ENCODE results near the gene TRANK1. TPM values are rescaled to one million over a fixed set of nuclear protein-coding genes. Genes with fewer than 3 reads are reported as not detected.

The TRANK1 gene
- total and polyA plus RNA-seq, 2 of the 8 experiments (the other 6 are each of a cell fraction or from before 2014, with no cell fraction given), result 2.9 to 8.8 TPM

DNA sequence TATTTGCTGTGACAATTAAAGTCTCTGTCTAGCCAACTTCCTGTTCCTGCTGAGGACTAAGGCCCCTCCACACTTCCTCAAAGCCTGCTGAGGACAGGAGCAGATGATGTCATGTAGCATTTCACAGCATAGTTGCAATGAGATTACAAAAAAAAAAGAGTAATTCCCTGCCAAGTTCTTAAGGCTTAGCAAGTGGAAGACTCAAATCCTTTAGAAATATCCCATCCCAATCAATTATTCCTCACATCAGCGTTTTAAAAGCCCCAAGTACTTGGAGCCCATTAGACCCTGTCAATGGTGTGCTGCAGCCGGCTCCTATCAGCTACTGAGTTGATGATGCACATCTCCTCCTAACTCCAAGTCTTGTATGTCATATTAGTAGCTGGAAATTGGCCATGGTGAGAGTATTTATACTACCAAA is 51.7 kb downstream of the TRANK1 start:
- no peaks in the 10 kb centered on the region for H3K79me2 ChIP-seq (ENCODE audit: control insufficient read depth in 1 of 2, insufficient read depth in 2 of 2, low read length in 2 of 2)
- H4K20me1 ChIP-seq (replicated peaks in 1 of 2; ENCODE audit: control insufficient read depth in 1 of 2, insufficient read depth in 2 of 2, low read length in 2 of 2), result no peaks in the 10 kb centered on the region
- CTCF ChIA-PET (ENCODE audit: partially characterized antibody), result interaction anchor here (0.6 to 5.0 kb wide), 5 partner anchors 11 to 65 kb away, joined by 3 to 40 read pairs (median 3); no protein-coding TSS in a partner anchor
- no peaks in the 10 kb centered on the region; a peak in 1 of 8 replicates for H3K36me3 ChIP-seq (ENCODE audit: control insufficient read depth in 2 of 4, insufficient read depth in 4 of 4, low read length in 3 of 4)
- H3K56ac ChIP-seq (replicated peaks; ENCODE audit: insufficient read length, low read depth, low read length), result no peak overlapping the region
- H2BK20ac ChIP-seq (ENCODE audit: low read length), result no peak overlapping the region
- no peaks in the 10 kb centered on the region for H3K79me1 ChIP-seq (ENCODE audit: low read depth, low read length)
- POLR2A ChIA-PET (ENCODE audit: partially characterized antibody), result interaction anchor here (1.7 kb wide), 1 partner anchor 10 kb away, joined by 4 read pairs; no protein-coding TSS in a partner anchor
- no peaks in the 10 kb centered on the region for H3K9me3 ChIP-seq (ENCODE audit: insufficient read depth in 2 of 2, low read depth in 1 of 2, low read length in 1 of 2)
- H3K27ac ChIP-seq (ENCODE audit: low read depth, low read length), result no peak overlapping the region
- no peak overlapping the region for H2AK5ac ChIP-seq (ENCODE audit: low read depth, low read length)
- no peaks in the 10 kb centered on the region for H3K23me2 ChIP-seq (ENCODE audit: low read depth, low read length)
- H2BK15ac ChIP-seq (ENCODE audit: low read length), result no peak overlapping the region
- no peaks in the 10 kb centered on the region for H3K27me3 ChIP-seq (replicated peaks in 1 of 4; ENCODE audit: control insufficient read depth in 3 of 4, extremely low read depth in 1 of 4, insufficient read depth in 3 of 4, low read length in 3 of 4)
- H2BK120ac ChIP-seq (replicated peaks; ENCODE audit: low read depth, low read length), result no peak overlapping the region
- H3K4me1 ChIP-seq (replicated peaks in 1 of 4; ENCODE audit: control insufficient read depth in 3 of 4, insufficient read depth in 4 of 4, low read length in 3 of 4), result no peaks in the 10 kb centered on the region
- no peak overlapping the region for H4K5ac ChIP-seq (ENCODE audit: insufficient read length, low read depth, low read length)
- no peak overlapping the region for H3K4ac ChIP-seq (replicated peaks; ENCODE audit: insufficient read length, low read depth, low read length)
- no peak overlapping the region for H3K4me2 ChIP-seq (ENCODE audit: insufficient read depth in 1 of 2, low read depth in 2 of 2, low read length in 2 of 2)
- H3K18ac ChIP-seq (ENCODE audit: extremely low read depth, low read length), result no peak overlapping the region
- FAIRE-seq (peak; percentile 13), DNase-seq (ENCODE audit: low read depth in 1 of 2, low spot score in 2 of 2) (peak in 1 of 2 experiments; percentile 22)
- H3K4me3 ChIP-seq (ENCODE audit: extremely low read depth in 1 of 4, insufficient read depth in 2 of 4, low read depth in 3 of 4, low read length in 4 of 4), result no peak overlapping the region
- no peak overlapping the region for H2BK12ac ChIP-seq (ENCODE audit: low read depth, low read length)
- no peak overlapping the region for H3K23ac ChIP-seq (ENCODE audit: insufficient read length)
- no peak overlapping the region for H4K91ac ChIP-seq (replicated peaks; ENCODE audit: insufficient read length, low read length)
- H2AFZ ChIP-seq (ENCODE audit: low read length), result no peak overlapping the region
- no peak overlapping the region for H2BK5ac ChIP-seq (ENCODE audit: low read depth, low read length)
- no peak overlapping the region for H3K14ac ChIP-seq (ENCODE audit: insufficient read length)
- no peak overlapping the region for H3K9ac ChIP-seq (replicated peaks in 1 of 4; ENCODE audit: extremely low read depth in 1 of 4, low read depth in 3 of 4, low read length in 3 of 4)
- no peak overlapping the region for H4K8ac ChIP-seq (ENCODE audit: extremely low read depth, insufficient read depth, low read length)
- WGBS, 2 experiments (ENCODE audit: extremely low coverage in 1 of 2, insufficient coverage in 1 of 2, insufficient read length in 1 of 2, insufficient replicate concordance in 2 of 2, low coverage in 1 of 2, low lambda C conversion rate in 2 of 2, missing lambda C conversion rate in 1 of 2), result 88% methylated on average over 2 of the region's 2 CpGs; no CpG with 5 or more reads in 1 of the 2 experiments
- TF ChIP-seq RXRA (IDR thresholded peaks at IDR 0.05; ENCODE audit: insufficient read depth, low read depth, low read length) (no peak), YY1 (IDR thresholded peaks at IDR 0.05; ENCODE audit: low read depth, low read length) (no peak), TAF1 (IDR thresholded peaks at IDR 0.05; ENCODE audit: low read depth, low read length) (no peak), ASH2L (IDR thresholded peaks at IDR 0.05; ENCODE audit: low read length) (no peak), SIRT6 (IDR thresholded peaks at IDR 0.05; ENCODE audit: low read length) (no peak), KDM4A (IDR thresholded peaks at IDR 0.05; ENCODE audit: low read depth, low read length, severe bottlenecking) (no peak), EP300 (IDR thresholded peaks at IDR 0.05; ENCODE audit: borderline replicate concordance in 1 of 2, low read depth in 2 of 2, low read length in 2 of 2) (no peak), FOSL1 (IDR thresholded peaks at IDR 0.05; ENCODE audit: insufficient read depth, low read depth, low read length) (no peak), SP1 (IDR thresholded peaks at IDR 0.05; ENCODE audit: low read depth, low read length) (no peak), PHF8 (conservative IDR thresholded peaks at IDR 0.05; ENCODE audit: low read depth, low read length) (no peak), KDM5A (IDR thresholded peaks at IDR 0.05; ENCODE audit: low read length) (no peak)
- TF ChIP-seq, protein P1, sequence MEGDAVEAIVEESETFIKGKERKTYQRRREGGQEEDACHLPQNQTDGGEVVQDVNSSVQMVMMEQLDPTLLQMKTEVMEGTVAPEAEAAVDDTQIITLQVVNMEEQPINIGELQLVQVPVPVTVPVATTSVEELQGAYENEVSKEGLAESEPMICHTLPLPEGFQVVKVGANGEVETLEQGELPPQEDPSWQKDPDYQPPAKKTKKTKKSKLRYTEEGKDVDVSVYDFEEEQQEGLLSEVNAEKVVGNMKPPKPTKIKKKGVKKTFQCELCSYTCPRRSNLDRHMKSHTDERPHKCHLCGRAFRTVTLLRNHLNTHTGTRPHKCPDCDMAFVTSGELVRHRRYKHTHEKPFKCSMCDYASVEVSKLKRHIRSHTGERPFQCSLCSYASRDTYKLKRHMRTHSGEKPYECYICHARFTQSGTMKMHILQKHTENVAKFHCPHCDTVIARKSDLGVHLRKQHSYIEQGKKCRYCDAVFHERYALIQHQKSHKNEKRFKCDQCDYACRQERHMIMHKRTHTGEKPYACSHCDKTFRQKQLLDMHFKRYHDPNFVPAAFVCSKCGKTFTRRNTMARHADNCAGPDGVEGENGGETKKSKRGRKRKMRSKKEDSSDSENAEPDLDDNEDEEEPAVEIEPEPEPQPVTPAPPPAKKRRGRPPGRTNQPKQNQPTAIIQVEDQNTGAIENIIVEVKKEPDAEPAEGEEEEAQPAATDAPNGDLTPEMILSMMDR (IDR thresholded peaks at IDR 0.05; ENCODE audit: control extremely low read depth in 1 of 3, insufficient read depth in 1 of 3, low read depth in 1 of 3, low read length in 3 of 3), result no peak

All from H1 (cell line).